NOMO-1 treated with dmso at 0.1 percent for 144 hours (cell line): ENCODE results near the gene TNFRSF12A.
A peak's percentile ranks its signal among the peaks of the same experiment; 100 is the strongest.

Source experiments
- DNase-seq: peaks from one replicate; lab custom pipeline; 2025; ENCODE audit not compliant: unreplicated experiment; lab: John Stamatoyannopoulos, UW

TNFRSF12A gene

DNA sequence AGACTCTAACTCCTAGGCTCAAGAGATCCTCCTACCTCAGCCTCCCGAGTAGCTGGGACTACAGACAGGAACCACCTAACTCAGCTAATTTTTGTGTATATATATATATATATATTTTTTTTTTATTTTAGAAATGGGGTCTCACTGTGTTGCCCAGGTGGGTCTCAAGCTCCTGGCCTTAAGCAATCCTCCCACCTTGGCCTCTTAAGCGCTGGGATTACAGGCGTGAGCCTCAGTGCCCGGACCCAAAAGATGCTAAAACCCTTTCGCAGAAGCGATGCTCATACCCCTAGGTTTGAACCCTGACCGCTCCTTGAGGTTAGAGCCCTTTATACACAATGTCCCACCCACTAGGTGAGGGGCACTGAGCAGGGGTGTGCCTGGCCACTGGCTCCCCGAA, 9.7 kb upstream of the TNFRSF12A start:
- DNase-seq, result no peak

DNA sequence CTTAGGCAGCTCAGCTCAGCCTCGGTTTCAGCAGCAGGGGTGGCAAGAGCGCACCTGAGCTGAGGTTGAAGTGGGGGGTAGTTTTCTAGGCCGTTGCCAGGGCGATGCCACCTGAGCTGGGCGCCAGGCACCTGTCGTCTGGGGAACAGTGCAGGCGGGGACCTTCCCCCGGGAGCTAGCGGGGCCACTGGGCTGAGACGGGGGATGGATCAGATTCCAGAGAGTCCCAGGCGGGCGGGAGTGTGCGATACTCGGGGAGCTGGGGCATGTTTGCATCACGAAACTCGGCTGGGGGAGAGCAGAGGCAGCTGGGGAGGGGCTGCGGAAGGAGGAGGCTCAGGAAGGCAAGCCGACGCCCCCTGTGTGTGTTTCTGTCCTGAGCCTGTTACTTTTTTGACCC, 7.9 kb upstream of the TNFRSF12A start:
- DNase-seq, result no peak

DNA sequence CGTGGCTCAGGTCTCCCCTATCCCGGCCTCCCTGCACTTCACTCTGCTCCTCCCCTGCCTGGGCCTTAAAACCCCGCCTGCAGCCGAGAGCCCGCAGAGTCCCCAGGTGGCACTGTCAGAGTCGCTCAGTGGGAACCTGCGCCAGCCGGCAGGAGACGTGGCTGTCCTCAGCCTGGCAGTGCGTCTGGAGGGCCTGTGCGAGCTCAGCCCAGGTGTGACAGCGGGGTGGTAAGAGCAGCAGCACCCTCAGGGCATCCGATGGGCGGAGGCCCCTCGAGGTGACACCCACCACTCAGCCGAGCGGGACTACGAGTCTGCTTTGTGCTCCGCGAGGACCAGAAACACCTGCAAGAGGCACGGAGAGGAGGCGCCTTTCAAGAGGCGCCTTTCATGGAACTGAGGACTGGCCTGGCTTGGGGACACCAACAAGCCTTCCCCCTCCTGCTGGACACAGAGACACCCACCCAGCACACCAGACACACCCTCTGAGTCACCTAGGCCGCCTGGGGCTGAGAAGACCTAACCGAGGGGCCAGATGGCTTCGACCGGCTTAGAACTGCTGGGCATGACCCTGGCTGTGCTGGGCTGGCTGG, 7.2 kb upstream of the TNFRSF12A start, which contains the start of gene CLDN9:
Gene CLDN9 (plus strand): TSS at position 96 of the 593 bp plus-strand sequence. CDS start 440 bp downstream, at position 536.
- no peak for DNase-seq

DNA sequence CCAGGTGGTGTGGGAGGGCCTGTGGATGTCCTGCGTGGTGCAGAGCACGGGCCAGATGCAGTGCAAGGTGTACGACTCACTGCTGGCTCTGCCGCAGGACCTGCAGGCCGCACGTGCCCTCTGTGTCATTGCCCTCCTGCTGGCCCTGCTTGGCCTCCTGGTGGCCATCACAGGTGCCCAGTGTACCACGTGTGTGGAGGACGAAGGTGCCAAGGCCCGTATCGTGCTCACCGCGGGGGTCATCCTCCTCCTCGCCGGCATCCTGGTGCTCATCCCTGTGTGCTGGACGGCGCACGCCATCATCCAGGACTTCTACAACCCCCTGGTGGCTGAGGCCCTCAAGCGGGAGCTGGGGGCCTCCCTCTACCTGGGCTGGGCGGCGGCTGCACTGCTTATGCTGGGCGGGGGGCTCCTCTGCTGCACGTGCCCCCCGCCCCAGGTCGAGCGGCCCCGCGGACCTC, 6.6 kb upstream of the TNFRSF12A start:
- no peak for DNase-seq

- no peak for DNase-seq
Observed at GRCh38 chr16:3013998-3014690, 6.0 kb upstream of the TNFRSF12A start.

GRCh38 chr16:3014971-3015370, 5.2 kb upstream of the TNFRSF12A start:
- no peak for DNase-seq

DNA sequence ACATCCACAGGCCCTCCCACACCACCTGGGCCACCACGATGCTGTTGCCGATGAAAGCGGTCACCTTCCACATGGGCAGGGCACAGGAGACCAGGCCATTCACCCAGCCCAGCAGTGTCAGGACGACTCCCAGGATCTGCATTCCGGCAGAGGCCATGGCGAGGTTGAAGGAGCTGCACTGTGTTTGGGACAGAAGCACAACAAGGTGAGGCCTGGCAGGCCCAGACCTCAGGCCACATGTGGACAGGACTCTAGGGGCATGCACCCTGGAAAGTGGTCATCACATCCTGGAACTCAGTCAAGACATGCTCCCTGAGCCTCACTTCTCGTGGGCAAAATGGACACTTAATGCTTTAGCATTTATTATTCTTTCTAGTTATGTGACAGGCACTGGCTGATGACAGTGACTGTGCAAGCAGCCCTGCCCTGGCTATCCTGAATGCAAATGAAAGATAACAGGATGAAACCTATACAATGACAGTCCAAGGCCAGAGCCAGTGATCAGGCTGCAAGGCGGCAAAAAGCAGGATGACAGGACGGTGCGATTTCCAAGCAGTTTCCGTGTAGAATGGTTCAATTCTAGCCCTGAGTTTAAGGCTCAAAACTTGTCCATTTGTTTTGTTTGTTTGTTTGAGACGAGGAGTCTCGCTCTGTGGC, 4.2 kb upstream of the TNFRSF12A start:
- no peak for DNase-seq

DNA sequence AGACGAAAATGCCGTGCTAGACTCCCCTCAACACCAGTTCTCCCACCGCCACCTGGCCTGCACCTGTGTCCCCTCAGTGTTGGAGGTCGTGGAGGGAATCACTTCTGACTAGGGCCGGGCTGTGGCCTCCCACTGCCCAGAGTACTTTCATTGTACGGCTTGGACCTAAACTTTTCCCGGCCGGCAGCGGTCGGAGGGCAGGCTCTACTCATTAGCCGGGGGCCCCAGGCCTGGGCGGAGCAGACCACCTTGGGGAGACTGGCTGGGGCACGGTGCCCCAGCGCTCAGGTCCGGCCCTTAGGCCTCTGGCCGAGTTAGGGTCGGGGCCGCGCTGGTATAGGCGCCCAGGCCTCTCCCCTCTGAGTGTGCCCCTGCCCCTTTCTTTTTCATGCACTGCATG, 2.8 kb upstream of the TNFRSF12A start:
- DNase-seq, result no peak

- no peak for DNase-seq
Observed at GRCh38 chr16:3017794-3018506, 2.2 kb upstream of the TNFRSF12A start, which contains the start of gene CLDN6. CLDN6 (minus strand) TSS chr16:3018183; CDS start chr16:3016021, 2,162 bp downstream.

- DNase-seq, result no peak
Observed at GRCh38 chr16:3019594-3020246, 448 bp upstream of the TNFRSF12A start.

GRCh38 chr16:3020604-3021448, 658 bp downstream of the TNFRSF12A start:
- no peak for DNase-seq

- DNase-seq, result peak; percentile 78
Observed at GRCh38 chr16:3021449-3022207, 1.5 kb downstream of the TNFRSF12A start.

- peak; percentile 47 for DNase-seq
Observed at GRCh38 chr16:3022208-3022683, 2.1 kb downstream of the TNFRSF12A start.

DNA sequence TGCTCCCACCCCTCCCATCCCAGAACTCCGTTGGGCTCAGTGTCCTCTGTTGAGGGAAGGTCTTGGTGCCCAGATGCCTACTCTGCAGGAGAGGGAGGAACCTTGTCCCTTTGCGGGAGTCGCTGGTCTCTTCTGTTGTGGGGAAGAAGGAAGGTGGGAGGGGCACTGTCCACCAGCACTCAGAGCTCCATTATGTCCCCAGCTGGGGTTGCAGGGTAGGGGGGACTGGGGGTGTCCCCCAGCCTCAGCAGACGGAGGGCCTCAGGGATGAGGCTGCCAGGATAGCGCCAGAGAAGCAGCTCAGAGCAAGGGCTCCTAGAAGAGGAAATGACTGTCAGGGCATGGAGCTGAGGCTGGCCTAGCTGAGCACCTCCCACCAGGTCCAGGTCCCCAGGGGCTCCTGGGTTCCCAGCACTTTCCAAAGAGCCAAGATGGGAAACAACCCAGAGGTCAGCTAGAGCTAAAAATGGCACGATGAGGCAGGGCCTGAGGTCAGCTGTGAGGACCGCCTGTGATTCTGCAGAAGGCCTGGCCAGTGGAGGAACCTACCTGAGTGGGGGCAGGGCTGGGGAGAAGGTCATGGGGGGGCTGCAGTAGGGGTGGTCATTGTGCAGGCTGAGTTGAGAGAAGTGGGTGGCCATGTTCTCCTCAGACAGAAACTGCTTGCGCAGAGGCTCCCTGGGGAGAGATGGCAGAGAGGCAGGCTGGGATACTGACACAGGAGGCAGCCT, 2.7 kb downstream of the TNFRSF12A start:
- no peak for DNase-seq

- DNase-seq, result no peak
Observed at GRCh38 chr16:3023415-3023668, 3.2 kb downstream of the TNFRSF12A start.

DNA sequence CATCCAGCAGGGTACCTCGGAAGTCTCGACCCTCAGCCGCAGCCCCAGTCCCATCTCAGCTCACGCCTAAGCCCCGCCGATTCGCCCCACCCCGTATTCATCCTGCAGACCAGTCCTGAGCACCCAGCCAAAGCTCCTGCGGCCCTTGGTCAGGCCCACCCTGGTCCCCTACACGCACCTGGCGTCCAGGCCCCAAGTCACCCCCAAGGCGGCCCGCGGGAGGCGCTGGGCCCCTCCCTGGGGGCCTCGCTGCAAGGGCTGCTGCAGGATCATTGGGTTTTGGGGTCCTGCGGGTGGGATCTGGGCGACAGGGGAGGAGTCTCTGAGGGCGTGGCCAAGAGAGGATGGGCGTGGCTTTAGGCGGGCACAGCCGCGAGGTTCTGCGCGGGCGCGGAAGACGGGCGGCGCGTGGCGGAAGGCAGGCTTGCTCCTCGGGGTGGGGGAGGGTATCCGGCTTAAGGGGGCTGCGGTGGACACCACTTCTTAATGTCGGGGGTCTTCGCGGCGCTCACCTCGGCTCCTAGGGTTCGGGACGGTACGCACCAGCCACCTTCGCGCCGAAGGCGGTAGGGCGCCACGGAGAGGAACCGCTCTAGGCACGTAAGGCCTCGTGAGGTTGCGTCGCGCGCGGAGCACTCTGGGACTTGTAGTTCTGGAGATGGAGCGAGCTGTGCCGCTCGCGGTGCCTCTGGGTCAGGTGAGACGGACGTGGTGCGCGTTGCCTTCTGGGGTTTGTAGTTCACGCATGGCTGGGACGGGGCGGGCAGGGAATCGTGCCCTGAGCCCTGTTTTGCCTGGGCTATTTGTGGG, 3.7 kb downstream of the TNFRSF12A start, which contains the start of the genes HCFC1R1 and THOC6:
Gene HCFC1R1 (minus strand): TSS at position 274 of the 810 bp plus-strand sequence. CDS start 1 bp downstream, at position 273.
Gene THOC6 (plus strand): TSS at position 367 of the 810 bp plus-strand sequence. CDS start 292 bp downstream, at position 659.
- peak; percentile 98 for DNase-seq
